ENCODE results near the gene PDS5A. TPM values are rescaled to one million over a fixed set of nuclear protein-coding genes. Genes with fewer than 3 reads are reported as not detected.
A peak's percentile ranks its signal among the peaks of the same experiment; 100 is the strongest.
"Not testable (repeated sequence)": the region's sequence is repeated elsewhere in the genome, so short reads cannot be mapped to it uniquely, and the experiment has no call there.

Gene PDS5A
- total and polyA plus RNA-seq, 5 donors, result 13.9 to 37.3 (median 36.0) TPM

- 90% methylated on average over 5 of the region's 5 CpGs for WGBS
- H3K9me3 ChIP-seq (ENCODE audit: control insufficient read depth, low read length), result no peaks in the 10 kb centered on the region
- no peak for ATAC-seq
- no peak overlapping the region for H3K4me3 ChIP-seq (ENCODE audit: low read length)
- no peak overlapping the region for H3K27ac ChIP-seq (ENCODE audit: low read length)
- DNase-seq, result no peak
- intact Hi-C loops (cut with DNase I), result no loop called here
- no peaks in the 10 kb centered on the region for H3K27me3 ChIP-seq (ENCODE audit: control insufficient read depth, insufficient read depth)
- H3K4me1 ChIP-seq (ENCODE audit: control insufficient read depth, insufficient read depth, low read length), result no peaks in the 10 kb centered on the region
These were observed 14.1 kb downstream of the PDS5A start for GRCh38 chr4:39963656-39964055.

GRCh38 chr4:39961311-39961877 lies 16.3 kb downstream of the PDS5A start:
- WGBS, result 97% methylated on average over 12 of the region's 12 CpGs
- Histone ChIP-seq H3K4me1 (ENCODE audit: control insufficient read depth, insufficient read depth, low read length) (peaks cover 1% of the 10 kb centered on the region), H3K27me3 (ENCODE audit: control insufficient read depth, insufficient read depth) (no peaks in the 10 kb centered on the region), H3K4me3 (ENCODE audit: low read length) (no peak overlapping the region), H3K27ac (ENCODE audit: low read length) (no peak overlapping the region), H3K9me3 (ENCODE audit: control insufficient read depth, low read length) (no peaks in the 10 kb centered on the region)
- DNase-seq, result no peak
- intact Hi-C loops (cut with DNase I), result no loop called here
- ATAC-seq, result no peak

- Histone ChIP-seq H3K27ac (ENCODE audit: low read length) (no peak overlapping the region), H3K4me1 (ENCODE audit: control insufficient read depth, insufficient read depth, low read length) (peaks cover 8% of the 10 kb centered on the region), H3K4me3 (ENCODE audit: low read length) (no peak overlapping the region), H3K27me3 (ENCODE audit: control insufficient read depth, insufficient read depth) (no peaks in the 10 kb centered on the region), H3K9me3 (ENCODE audit: control insufficient read depth, low read length) (no peaks in the 10 kb centered on the region)
- no peak for ATAC-seq
- intact Hi-C loops (cut with DNase I), result no loop called here
- DNase-seq, result no peak
These were observed 26.7 kb downstream of the PDS5A start for GRCh38 chr4:39950861-39951481.

- WGBS, result 95% methylated on average over 2 of the region's 2 CpGs
- Histone ChIP-seq H3K27me3 (ENCODE audit: control insufficient read depth, insufficient read depth) (no peaks in the 10 kb centered on the region), H3K9me3 (ENCODE audit: control insufficient read depth, low read length) (no peaks in the 10 kb centered on the region), H3K4me3 (ENCODE audit: low read length) (no peak overlapping the region), H3K4me1 (ENCODE audit: control insufficient read depth, insufficient read depth, low read length) (peaks cover 8% of the 10 kb centered on the region), H3K27ac (ENCODE audit: low read length) (peak overlapping the region; percentile 27)
- ATAC-seq, result no peak
- no peak for DNase-seq
- intact Hi-C loops (cut with DNase I), result no loop called here
These were observed 29.7 kb downstream of the PDS5A start for GRCh38 chr4:39947963-39948362.

GRCh38 chr4:39947417-39947816 lies 30.3 kb downstream of the PDS5A start:
- DNase-seq (no peak), ATAC-seq (no peak)
- no peaks in the 10 kb centered on the region for H3K9me3 ChIP-seq (ENCODE audit: control insufficient read depth, low read length)
- WGBS, result 73% methylated on average over 1 of the region's 1 CpG
- H3K4me3 ChIP-seq (ENCODE audit: low read length), result no peak overlapping the region
- peak overlapping the region; percentile 27 for H3K27ac ChIP-seq (ENCODE audit: low read length)
- intact Hi-C loops (cut with DNase I), result no loop called here
- H3K4me1 ChIP-seq (ENCODE audit: control insufficient read depth, insufficient read depth, low read length), result peaks cover 7% of the 10 kb centered on the region
- no peaks in the 10 kb centered on the region for H3K27me3 ChIP-seq (ENCODE audit: control insufficient read depth, insufficient read depth)

GRCh38 chr4:39944245-39944644 lies 33.5 kb downstream of the PDS5A start:
- H3K27me3 ChIP-seq (ENCODE audit: control insufficient read depth, insufficient read depth); DNase-seq; H3K9me3 ChIP-seq (ENCODE audit: control insufficient read depth, low read length); H3K27ac ChIP-seq (ENCODE audit: low read length); intact Hi-C loops (cut with DNase I); ATAC-seq; H3K4me3 ChIP-seq (ENCODE audit: low read length); H3K4me1 ChIP-seq (ENCODE audit: control insufficient read depth, insufficient read depth, low read length): not testable (repeated sequence)
- WGBS, result 95% methylated on average over 10 of the region's 10 CpGs

- Histone ChIP-seq H3K27ac (ENCODE audit: low read length) (no peak overlapping the region), H3K27me3 (ENCODE audit: control insufficient read depth, insufficient read depth) (no peaks in the 10 kb centered on the region), H3K4me1 (ENCODE audit: control insufficient read depth, insufficient read depth, low read length) (peaks cover 4% of the 10 kb centered on the region), H3K9me3 (ENCODE audit: control insufficient read depth, low read length) (no peaks in the 10 kb centered on the region), H3K4me3 (ENCODE audit: low read length) (no peak overlapping the region)
- DNase-seq, result no peak
- intact Hi-C loops (cut with DNase I), result no loop called here
- ATAC-seq, result no peak
- 90% methylated on average over 9 of the region's 9 CpGs for WGBS
These were observed 35.2 kb downstream of the PDS5A start for GRCh38 chr4:39942507-39942906.

GRCh38 chr4:39941682-39942217 lies 36.0 kb downstream of the PDS5A start:
- Histone ChIP-seq H3K4me3 (ENCODE audit: low read length) (no peak overlapping the region), H3K4me1 (ENCODE audit: control insufficient read depth, insufficient read depth, low read length) (peaks cover 1% of the 10 kb centered on the region), H3K27ac (ENCODE audit: low read length) (no peak overlapping the region), H3K27me3 (ENCODE audit: control insufficient read depth, insufficient read depth) (no peaks in the 10 kb centered on the region), H3K9me3 (ENCODE audit: control insufficient read depth, low read length) (no peaks in the 10 kb centered on the region)
- no peak for ATAC-seq
- 85% methylated on average over 2 of the region's 2 CpGs for WGBS
- intact Hi-C loops (cut with DNase I), result no loop called here
- no peak for DNase-seq

- no peak for ATAC-seq
- H3K27ac ChIP-seq (ENCODE audit: low read length), result no peak overlapping the region
- DNase-seq, result no peak
These were observed 39.9 kb downstream of the PDS5A start for GRCh38 chr4:39937683-39938268.

GRCh38 chr4:39936565-39937418 lies 40.9 kb downstream of the PDS5A start:
- DNase-seq, result no peak
- no peak overlapping the region for H3K4me3 ChIP-seq (ENCODE audit: low read length)
- H3K9me3 ChIP-seq (ENCODE audit: control insufficient read depth, low read length), result no peaks in the 10 kb centered on the region
- intact Hi-C loops (cut with DNase I), result no loop called here
- H3K27ac ChIP-seq (ENCODE audit: low read length), result no peak overlapping the region
- no peak for ATAC-seq
- no peaks in the 10 kb centered on the region for H3K27me3 ChIP-seq (ENCODE audit: control insufficient read depth, insufficient read depth)
- WGBS, result 85% methylated on average over 6 of the region's 6 CpGs
- H3K4me1 ChIP-seq (ENCODE audit: control insufficient read depth, insufficient read depth, low read length), result peaks cover 6% of the 10 kb centered on the region

More at GRCh38 chr4:39937683-39938268, 39.9 kb downstream of the PDS5A start:
- no peak overlapping the region for H3K4me3 ChIP-seq (ENCODE audit: low read length)
- H3K9me3 ChIP-seq (ENCODE audit: control insufficient read depth, low read length), result no peaks in the 10 kb centered on the region
- H3K27me3 ChIP-seq (ENCODE audit: control insufficient read depth, insufficient read depth), result no peaks in the 10 kb centered on the region
- peaks cover 5% of the 10 kb centered on the region for H3K4me1 ChIP-seq (ENCODE audit: control insufficient read depth, insufficient read depth, low read length)
- intact Hi-C loops (cut with DNase I), result no loop called here
- 92% methylated on average over 2 of the region's 2 CpGs for WGBS
